Measurements from ENCODE around the gene PWWP2A.

The PWWP2A gene

DNA sequence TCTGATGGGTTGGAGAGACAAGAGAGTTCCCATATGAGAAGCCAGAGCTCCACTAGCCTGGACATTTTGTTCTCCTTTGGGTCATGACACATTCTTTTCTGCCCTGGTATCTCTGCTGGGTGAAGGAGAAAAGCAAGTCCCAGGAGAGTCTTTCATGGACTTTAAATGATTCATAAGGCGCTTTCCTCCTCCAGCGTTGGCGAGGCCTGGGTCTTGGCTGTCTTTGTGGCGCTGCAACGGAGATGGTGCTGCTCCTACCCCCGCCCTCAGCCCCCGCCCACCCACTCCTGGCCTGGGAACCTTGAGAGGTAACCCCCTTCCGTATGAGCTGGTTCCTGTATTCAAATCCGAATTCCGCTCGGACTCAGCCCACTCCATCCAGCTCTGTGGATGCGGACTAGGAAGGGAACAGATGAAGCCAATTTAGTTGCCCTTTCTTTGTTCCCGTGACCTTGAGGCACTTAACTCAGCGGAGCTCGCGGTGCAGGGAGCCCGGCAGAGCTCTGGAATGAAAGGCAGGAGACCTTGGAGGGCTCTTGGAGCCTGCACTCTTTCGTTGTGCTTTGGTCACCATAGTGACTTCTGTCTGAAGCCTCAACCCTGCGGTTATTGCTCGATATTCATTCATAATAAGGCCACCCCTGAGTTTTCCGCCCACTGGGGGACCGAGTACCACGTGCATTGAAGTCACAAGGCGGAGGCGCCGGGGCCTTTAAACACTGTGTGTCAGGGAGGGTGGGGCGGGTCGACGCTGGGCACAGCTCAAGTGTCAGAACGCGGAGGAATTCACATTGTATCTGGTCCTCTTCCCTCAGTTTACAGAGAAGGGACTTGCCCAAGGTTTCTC, 14.0 kb upstream of the PWWP2A start:
- no peak for DNase-seq (ENCODE audit: low read depth)

DNA sequence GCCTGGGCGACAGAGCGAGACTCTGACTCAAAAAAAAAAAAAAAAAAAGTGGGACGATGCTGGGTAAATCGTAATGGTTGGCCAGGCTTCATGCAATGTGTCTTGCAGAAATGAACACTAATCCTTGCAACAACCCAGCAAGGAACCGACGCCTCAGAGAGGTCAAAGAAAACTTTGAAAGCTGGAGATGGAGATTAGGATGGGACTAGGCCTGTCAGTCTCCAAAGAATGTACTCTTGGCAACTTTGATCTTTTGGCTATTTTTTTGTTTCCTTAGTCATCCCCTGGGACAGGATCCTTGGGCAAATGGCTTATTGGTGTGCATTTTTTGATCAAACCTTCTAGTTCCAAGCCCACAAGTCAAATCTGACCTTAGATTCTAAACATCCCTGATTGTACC, 10.6 kb upstream of the PWWP2A start:
- DNase-seq (ENCODE audit: low read depth): no peak

DNA sequence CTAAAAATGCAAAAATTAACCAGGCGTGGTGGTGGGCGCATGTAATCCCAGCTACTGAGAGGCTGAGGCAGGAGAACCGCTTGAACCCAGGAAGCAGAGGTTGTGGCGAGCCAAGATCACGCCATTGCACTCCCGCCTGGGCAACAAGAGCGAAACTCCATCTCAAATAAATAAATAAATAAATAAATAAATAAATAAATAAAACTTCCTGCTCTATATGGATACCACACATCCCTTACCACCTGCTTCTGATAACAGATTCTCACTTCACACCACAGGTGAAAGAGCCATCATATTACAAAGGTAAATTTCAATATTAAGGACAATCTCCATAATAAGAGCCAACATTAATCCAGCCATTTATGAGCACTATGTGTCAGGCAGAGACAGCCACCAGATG, 9.4 kb upstream of the PWWP2A start:
- no peak for DNase-seq (ENCODE audit: low read depth)

DNA sequence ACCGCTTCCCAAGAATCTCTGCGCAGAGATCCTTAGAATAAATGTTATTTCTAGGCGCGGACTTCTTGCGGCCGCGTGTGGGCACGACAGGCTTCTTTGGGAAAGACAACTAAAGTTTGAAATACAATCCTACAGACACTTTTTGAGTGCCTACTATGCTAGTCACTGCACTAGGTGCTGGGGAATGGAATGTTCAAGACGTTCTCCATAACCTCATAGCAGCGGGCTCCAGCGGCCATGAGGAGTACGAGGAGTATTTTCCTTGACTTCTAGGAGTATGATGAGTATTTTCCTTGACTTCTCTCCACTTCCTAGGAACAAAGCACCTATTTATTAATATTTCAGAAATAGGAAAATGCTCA, 636 bp upstream of the PWWP2A start:
- no peak for DNase-seq (ENCODE audit: low read depth)

DNA sequence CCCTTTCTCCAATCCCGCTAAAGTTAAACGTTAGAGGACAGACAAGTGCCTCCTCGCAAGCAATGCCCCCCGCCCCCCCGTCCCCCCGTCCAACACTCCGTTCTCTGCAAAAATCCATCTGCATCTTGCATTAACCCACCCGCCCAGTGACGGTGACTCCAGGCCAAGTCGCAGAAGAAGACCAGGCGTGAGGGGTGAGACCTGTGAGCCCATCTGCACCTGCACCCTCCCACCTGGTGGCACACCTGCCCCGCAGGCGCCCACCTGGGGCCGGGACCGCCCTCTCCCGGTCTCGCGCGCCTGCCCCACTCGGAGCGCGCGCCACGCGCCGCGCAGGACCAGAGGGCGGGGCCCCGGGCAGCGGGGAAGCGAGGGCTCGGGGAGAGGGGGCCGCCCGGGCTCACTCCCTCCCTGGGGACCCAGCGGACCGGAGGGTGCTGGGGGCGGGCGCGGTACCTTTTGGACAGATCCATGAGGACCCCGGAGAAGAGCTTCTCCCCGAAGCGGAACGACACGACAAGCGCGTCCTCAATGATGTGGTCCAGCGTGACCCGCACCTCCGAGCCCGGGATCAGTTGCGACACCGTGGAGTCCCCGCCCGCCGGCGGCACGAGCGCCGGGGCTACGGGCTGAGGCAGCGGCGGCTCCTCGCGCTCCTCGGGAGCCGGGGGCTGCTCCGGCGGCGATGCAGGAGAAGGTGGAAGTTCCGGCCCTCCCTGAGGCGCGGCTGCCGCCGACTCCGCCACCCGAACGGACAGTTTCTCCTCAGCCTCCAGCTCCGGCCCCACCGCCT, 705 bp downstream of the PWWP2A start:
- peak; percentile 33 for DNase-seq (ENCODE audit: low read depth)

DNA sequence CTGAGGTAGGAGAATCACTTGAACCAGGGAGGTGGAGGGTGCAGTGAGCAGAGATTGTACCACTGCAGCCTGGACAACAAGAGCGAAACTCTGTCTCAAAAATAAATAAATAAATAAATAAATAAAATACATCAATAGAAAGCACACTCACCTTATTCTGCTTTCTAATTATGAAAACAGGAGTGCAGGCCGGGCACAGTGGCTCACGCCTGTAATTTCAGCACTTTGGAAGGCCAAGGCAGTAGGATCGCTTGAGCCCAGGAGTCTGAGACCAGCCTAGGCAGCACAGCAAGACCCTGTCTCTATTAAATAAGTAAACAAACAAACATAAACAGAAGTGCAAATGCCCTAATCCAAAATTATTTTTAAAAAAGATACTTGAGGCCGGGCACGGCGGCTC, 2.3 kb downstream of the PWWP2A start:
- no peak for DNase-seq (ENCODE audit: low read depth)

DNA sequence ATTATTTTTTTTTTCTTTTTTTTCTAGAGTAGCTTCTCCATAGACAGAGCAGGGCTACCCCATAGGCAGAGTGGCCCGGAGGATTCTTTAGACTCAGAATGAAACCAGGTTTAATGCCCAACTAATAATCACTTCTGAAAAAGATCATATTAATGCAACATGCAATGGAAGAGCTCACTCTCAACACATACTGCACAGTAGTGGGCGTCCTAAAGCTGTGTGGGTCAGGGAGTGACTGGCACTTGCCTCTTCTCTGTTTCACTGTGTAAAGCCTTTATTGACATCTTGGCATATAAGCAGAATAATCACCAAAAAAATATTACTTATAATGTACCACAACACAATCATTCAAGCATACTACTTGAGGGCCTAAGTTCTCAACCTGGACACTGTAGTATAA, 11.1 kb downstream of the PWWP2A start:
- no peak for DNase-seq (ENCODE audit: low read depth)

DNA sequence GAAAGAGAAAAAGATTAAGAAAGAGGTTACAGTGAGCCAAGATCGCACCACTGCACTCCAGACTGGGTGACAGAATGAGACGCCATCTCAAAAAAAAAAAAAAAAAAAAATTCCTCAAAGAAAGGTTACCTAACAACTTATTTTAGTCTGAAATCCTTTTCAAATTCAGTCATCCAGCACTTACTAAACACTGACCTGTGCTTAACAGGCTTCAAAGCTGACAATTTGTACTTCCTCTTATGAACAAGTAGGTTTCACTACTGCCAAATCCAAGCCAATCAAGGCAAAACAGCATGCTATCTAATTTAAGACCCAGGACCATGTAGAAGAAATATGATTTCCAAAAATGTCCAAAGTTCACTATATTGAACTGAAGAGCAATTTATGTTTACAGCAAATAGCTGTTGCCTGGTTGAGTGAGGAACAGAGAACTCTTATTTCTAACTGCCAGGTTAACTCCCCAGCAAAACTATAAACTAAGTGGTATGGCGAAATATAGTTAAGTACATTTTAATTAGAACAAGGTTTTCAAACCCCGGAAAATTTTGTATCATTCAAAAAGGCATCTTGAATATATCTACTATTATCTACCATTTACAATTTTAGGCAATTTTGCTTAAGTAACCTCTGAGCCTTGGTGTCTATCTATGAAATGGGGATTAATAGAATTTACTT, 13.4 kb downstream of the PWWP2A start:
- no peak for DNase-seq (ENCODE audit: low read depth)

DNA sequence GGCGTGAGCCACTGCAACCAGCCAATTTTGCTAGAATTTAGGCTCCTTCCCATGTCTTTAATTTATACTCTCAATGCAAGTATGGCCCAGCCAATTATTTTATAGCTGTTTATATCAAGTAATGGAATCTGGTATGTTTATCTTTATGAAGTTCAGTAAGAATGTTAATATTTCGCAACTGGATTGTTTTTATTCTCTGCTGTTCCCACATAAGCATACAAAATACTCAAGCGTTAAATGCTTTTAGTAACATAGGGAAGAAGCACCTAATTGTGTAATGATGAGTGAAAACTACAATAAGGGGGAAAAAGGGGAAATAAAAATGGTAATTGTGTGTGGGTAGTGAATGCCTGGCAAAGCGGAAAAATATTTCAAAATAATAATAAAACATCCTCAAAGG, 21.3 kb downstream of the PWWP2A start:
- no peak for DNase-seq (ENCODE audit: low read depth)

DNA sequence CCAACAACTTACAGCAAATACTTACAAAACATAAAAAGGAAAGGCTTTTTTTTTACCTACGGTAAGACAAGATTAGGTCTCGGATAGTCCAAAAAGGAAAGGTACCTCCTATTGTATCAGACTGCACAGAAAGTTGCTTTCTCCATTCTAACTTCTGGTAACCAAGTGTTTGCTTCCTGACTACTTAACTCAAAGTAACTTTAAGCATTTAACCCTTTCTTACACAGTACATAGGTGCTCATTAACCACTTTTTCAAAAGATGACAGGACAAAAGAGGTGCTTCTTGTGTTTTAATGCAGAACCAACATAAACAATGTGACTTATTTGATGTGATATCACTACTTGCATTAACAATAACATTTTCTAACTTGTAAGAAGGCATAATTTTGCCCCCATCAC, 23.1 kb downstream of the PWWP2A start:
- no peak for DNase-seq (ENCODE audit: low read depth)

DNA sequence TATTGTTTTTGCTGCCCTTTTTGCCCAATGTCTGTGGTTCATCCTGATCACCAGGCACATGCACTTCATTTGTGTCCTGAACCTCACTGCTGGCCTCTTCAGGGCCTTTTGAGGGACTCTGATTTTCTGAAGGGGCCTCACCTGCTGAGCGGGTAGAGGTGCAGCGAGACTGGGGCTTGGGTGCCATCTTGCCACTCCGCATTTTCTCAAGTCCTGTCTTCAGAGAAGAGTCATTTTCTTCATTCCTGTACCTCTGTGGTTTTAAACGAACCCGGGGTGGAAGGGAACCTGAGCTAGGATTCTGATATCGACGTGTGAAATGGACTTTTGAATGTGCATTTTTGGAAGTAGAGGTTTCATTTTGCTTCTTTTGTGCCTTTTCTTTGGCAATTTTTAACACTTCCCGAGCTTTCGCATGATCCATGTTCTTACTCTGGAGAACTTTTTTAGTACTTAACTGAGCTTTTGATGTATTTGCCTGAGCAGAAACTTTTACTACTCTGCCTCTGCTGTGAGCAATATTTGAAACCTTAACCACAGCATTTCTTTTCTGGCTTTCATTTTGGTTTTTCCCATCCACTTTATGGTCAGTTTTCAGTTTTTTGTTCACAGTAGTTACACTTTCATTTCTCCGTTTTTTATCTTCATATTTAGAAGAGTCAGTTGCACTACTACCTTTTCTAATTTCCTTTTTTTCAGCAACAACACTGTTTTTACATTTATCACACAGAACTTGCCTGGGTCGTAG, 26.1 kb downstream of the PWWP2A start:
- DNase-seq (ENCODE audit: low read depth): no peak

DNA sequence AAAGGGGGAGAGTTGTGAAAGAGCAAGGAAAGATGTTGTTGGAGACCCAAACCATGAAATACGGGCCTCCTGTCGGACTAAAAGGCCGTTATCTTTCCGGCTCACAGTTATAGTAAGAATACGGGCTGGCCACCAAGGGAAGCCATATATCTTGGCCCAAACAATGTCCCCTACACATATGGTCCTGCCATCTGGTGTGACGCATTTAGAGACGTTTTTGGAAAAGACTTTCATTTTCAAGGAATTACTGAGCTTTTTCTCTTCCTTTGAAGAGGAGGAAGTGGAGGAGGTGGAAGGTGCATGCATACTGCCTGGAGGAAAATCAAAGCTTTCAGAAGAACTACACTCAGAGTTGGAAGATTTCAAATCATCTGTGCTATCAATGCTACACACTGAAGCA, 26.7 kb downstream of the PWWP2A start:
- DNase-seq (ENCODE audit: low read depth): no peak

DNA sequence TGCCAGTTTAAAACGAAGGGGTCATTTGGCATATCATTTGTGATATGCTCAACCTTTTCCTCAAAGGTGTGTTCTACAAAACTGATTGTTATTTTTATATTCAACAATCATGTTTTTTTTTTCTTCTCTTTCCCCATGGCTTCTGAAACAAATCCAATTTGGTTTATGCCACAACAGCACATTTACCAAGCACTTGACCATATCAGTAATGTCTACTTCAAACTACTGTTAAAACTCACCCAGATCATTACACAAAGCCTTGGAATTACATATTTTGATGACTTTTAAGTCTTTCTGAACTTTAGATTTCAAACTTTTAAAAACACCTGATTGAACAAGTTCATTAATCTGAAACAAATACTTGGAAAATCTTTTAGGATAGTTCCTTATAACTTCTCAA, 29.2 kb downstream of the PWWP2A start:
- DNase-seq (ENCODE audit: low read depth): no peak

DNA sequence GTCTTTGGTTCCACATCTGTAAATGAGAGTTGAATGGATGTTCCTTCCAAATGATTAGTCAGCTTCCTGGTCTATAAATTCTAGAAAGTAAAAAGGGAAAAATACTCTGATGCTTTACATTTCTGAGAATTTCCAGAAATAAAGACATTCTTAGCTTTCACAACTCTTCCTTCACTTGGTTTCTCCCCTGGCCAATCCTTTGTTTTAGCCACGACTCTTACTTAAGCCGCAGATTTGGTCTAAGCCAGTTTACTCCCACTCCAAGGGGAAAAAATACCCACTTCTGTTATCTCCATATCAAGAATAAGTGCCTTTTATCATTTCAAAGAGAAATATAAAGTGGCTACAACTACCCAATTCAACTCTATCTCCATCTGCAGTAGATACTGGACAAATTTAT, 29.7 kb downstream of the PWWP2A start:
- no peak for DNase-seq (ENCODE audit: low read depth)

DNA sequence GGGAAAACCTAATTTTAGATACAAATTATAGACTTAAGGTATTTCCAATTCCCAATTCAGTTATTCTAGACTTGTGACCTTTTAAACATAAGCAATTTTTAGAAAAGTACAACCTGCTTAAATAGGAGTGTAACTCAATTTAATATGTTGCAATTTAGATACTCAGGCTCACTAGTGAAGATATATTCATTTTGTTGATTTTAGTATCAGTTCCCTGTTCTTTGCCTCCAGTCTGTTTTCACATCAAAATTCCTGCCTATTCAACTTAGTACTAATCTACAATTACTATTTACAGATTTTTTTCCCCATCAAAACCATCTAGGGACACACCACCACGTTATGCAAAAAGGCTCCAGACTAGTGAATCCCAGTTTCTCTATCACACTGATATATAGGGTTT, 30.4 kb downstream of the PWWP2A start:
- no peak for DNase-seq (ENCODE audit: low read depth)

DNA sequence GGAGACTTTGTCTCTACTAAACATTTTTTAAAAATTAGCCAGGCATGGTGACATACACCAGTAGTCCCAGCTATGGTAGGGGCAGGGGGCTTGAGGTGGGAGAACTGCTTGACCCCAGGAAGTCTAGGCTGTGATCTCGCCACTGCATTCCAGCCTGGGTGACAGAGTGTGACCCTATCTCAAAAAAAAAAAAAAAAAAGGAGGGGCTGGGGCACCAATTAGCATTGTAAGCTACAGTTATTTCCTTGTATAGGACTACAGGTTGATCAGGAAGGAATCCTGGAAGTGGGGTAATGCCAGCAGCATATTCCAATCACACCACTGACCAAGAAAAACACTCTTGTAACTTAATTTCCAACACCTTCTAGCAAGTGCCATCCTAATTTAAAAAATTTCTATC, 32.1 kb downstream of the PWWP2A start:
- DNase-seq (ENCODE audit: low read depth): no peak

DNA sequence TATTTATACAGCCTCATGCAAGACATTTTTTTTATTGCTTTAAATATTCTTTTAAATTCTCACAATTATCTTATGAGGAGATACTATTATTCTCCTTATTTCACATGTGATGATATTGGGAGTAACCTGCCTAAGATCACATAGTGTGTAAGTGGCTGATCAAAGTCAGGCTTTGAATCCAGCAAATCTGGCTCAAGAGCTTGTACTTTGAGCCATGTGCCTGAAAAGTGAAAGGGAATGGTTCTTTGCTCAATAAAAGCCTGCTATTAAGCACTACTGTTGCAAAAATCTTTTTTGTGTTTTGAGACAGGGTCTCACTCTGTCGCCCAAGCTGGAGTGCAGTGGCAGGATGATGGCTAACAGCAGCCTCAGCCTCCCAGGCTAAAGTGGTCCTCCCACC, 35.1 kb downstream of the PWWP2A start:
- no peak for DNase-seq (ENCODE audit: low read depth)

DNA sequence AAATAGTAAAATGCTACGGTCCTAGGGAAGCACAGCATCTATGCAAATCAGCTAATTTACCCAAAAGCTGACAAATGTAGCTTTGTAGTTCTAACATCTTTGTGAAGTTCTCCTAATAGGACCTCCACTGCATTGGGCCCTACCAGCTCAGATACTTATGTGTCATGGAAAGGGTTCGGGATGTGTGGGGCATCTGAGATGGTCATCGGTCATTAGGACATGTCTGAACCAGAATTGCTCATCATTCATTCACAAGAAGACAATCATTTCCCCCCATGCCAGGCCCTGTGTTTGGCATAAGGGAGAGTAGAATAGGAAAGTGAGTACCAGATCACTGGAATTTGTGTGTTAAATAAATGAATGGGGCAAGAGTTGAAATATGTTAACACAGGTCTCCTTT, 35.7 kb downstream of the PWWP2A start:
- no peak for DNase-seq (ENCODE audit: low read depth)

DNA sequence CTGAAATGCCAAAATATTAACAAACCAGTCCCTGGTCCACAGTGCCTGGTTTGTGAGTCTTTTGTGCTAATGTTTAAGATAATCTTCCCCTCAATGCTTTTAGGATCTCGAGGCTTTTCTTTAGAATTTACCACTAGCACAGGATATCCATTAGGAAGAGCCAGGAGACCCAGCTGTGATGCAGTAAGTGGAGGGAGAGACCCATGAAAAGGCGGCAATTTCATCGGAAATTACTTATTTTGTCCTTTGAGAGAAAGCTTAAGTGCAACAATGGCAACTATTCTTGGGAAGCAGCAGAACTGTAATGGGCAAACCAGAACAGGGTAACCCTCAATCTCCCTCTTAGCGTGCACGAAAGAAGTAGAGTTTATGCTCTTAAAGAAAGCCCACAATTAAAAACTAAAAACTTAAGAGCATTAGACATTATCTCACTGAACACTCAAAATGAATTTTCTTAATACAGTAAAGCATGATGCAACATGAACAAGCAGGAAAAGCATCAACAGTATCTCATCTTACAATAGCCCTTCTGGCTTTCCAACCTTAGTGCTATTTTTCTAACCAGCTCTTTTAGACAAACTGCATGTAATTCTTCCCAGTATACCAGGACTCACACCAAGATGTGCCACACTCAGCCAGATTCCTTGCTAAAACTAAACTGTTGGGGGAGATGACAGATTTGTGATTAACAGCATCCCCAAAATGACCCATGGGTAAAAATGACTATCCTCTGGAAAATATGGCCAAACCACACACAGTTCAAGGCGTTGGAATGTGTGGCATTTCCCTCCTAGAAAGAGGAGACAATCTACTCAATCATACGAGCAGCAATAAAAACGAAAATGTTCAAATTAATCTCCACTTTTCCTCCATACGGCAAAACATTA, 36.4 kb downstream of the PWWP2A start:
- DNase-seq (ENCODE audit: low read depth): no peak

DNA sequence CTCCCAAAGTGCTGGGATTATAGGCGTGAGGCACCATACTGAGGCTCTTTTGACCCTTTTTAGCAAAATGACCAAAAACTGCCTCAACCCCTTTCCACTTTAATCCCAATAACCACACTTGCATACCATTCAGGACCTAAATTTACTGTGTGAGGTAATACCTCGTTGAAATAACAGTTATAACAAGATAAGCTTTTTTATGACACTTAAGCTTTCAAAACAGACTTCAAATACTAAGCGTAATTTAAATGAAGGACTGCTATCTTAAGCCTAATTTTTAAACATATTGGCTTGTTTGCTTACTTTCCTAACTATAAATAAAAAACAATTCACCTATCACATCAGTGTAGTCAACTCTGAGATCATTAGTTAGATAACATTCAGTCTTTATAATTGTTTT, 37.8 kb downstream of the PWWP2A start:
- DNase-seq (ENCODE audit: low read depth): no peak

DNA sequence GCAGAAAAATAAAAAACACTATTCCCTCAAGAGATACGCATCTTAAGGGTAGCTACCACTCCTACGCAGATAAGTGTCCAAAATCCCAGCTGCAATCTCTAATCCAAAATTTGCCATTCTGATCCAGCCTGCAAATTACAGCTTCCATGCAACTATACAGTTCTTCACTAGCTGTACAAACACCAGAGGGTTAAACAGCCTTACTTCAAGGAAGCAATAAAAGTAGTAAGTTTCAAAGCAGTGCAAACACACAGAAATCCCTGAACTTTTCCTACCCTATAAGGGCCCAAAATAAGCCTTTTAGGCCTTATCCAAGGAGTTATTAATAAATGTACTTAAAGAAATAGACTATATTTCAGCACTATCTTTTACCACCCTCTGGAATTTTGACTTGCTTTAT, 39.5 kb downstream of the PWWP2A start:
- DNase-seq (ENCODE audit: low read depth): no peak
